KMS-11 (cell line): Measurements from ENCODE around the gene TIFAB.

ENCODE experiments used
- H2AFZ ChIP-seq: fragments of 200-600 bp; sonication (generic); 2 replicates; pipeline ENCODE4 v1.6.1; 2016; ENCODE audit warnings: antibody characterized with exemption, mixed run types, low read depth
- H3K27ac ChIP-seq: fragments of 200-600 bp; sonication (generic); 2 replicates; pipeline ENCODE4 v1.6.1; 2016; ENCODE audit warnings: mild to moderate bottlenecking, mixed run types
- H3K27me3 ChIP-seq: fragments of 200-600 bp; sonication (generic); 2 replicates; pipeline ENCODE4 v1.6.1; 2017; ENCODE audit warnings: mild to moderate bottlenecking, low read depth, mixed run types, moderate library complexity; ENCODE audit not compliant: insufficient read depth
- H3K36me3 ChIP-seq: fragments of 200-600 bp; sonication (generic); 2 replicates; pipeline ENCODE4 v1.6.1; 2017; ENCODE audit warnings: mild to moderate bottlenecking, mixed run types; ENCODE audit not compliant: insufficient read depth
- H3K4me1 ChIP-seq: fragments of 200-600 bp; sonication (generic); 2 replicates; pipeline ENCODE4 v1.6.1; 2016; ENCODE audit warnings: mild to moderate bottlenecking, low read depth, mixed run types; ENCODE audit not compliant: poor library complexity, severe bottlenecking
- H3K4me2 ChIP-seq: fragments of 200-600 bp; sonication (generic); 2 replicates; pipeline ENCODE4 v1.7.0; 2016; ENCODE audit warnings: mild to moderate bottlenecking, mixed run types
- H3K4me3 ChIP-seq: fragments of 200-600 bp; sonication (generic); IDR thresholded peaks from 2 replicates; pipeline ENCODE4 v1.6.1; 2017; ENCODE audit warnings: low read depth, low read length, mixed read lengths; ENCODE audit not compliant: insufficient read depth
- H3K79me2 ChIP-seq: fragments of 200-600 bp; sonication (generic); 2 replicates; pipeline ENCODE4 v1.6.1; 2016; ENCODE audit warnings: low read depth, mixed run types; ENCODE audit not compliant: insufficient read depth
- H3K9ac ChIP-seq: fragments of 200-600 bp; sonication (generic); 2 replicates; pipeline ENCODE4 v1.6.1; 2016; ENCODE audit warnings: mild to moderate bottlenecking, mixed run types
- H4K20me1 ChIP-seq: fragments of 200-600 bp; sonication (generic); 2 replicates; pipeline ENCODE4 v1.6.1; 2016; ENCODE audit warnings: mild to moderate bottlenecking, mixed run types; ENCODE audit not compliant: insufficient read depth
- CTCF ChIP-seq: fragments of 200-600 bp; sonication (generic); conservative IDR thresholded peaks from 2 replicates; pipeline ENCODE4 v1.6.1; 2017; ENCODE audit warnings: low read depth, mild to moderate bottlenecking, antibody characterized with exemption, low read length, moderate library complexity, mixed read lengths

Gene TIFAB

GRCh38 chr5:135487037-135487395 lies 34.9 kb upstream of the TIFAB start:
- no peak for TF ChIP-seq CTCF
- Histone ChIP-seq H3K4me1 (no peaks in the 10 kb centered on the region), H3K4me2 (no peak overlapping the region), H3K36me3 (no peaks in the 10 kb centered on the region), H3K4me3 (no peak overlapping the region), H2AFZ (no peak overlapping the region), H3K79me2 (no peaks in the 10 kb centered on the region), H3K27me3 (no peaks in the 10 kb centered on the region), H4K20me1 (no peaks in the 10 kb centered on the region), H3K9ac (no peak overlapping the region), H3K27ac (no peak overlapping the region)

GRCh38 chr5:135486131-135487036 lies 34.2 kb upstream of the TIFAB start:
- no peaks in the 10 kb centered on the region for H3K27me3 ChIP-seq
- no peaks in the 10 kb centered on the region for H4K20me1 ChIP-seq
- H3K4me2 ChIP-seq: no peak overlapping the region
- H3K9ac ChIP-seq: no peak overlapping the region
- H3K36me3 ChIP-seq: no peaks in the 10 kb centered on the region
- H2AFZ ChIP-seq: no peak overlapping the region
- no peaks in the 10 kb centered on the region for H3K4me1 ChIP-seq
- TF ChIP-seq CTCF: no peak
- H3K79me2 ChIP-seq: no peaks in the 10 kb centered on the region
- no peak overlapping the region for H3K27ac ChIP-seq
- no peak overlapping the region for H3K4me3 ChIP-seq

DNA sequence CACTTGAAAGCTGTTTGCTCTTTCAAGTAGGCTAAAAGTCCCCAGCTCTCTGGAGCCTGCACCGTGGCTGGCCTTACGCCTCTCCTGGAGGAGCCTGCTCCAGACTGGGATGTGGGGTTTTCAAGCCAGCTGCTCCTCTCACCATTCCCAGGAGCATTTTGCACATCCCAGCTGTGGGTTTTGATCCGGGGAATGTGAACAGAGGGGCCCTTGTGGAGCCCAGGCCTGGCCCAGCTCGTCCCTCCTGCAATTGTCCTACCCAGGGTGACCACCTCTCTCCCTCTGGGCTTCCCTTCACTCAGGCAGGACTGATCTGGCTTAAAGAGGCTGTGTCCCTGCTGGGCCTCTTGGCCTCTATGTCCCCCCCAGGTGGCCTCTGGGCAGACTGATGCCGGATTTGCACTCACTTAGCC lies 32.5 kb upstream of the TIFAB start:
- Histone ChIP-seq H3K79me2 (no peaks in the 10 kb centered on the region), H3K4me1 (no peaks in the 10 kb centered on the region), H3K27ac (no peak overlapping the region), H3K36me3 (no peaks in the 10 kb centered on the region), H3K4me3 (no peak overlapping the region), H4K20me1 (no peaks in the 10 kb centered on the region), H2AFZ (no peak overlapping the region), H3K27me3 (no peaks in the 10 kb centered on the region), H3K9ac (no peak overlapping the region), H3K4me2 (no peak overlapping the region)
- TF ChIP-seq CTCF: no peak

GRCh38 chr5:135483254-135483653 lies 31.1 kb upstream of the TIFAB start:
- Histone ChIP-seq H3K36me3 (no peaks in the 10 kb centered on the region), H3K9ac (no peak overlapping the region), H3K4me3 (no peak overlapping the region), H3K27me3 (no peaks in the 10 kb centered on the region), H3K4me2 (no peak overlapping the region), H3K27ac (no peak overlapping the region), H3K4me1 (no peaks in the 10 kb centered on the region), H4K20me1 (no peaks in the 10 kb centered on the region), H3K79me2 (no peaks in the 10 kb centered on the region), H2AFZ (no peak overlapping the region)
- TF ChIP-seq CTCF: no peak
